KMS-11 (cell line): ENCODE data around the gene MMP28.

Source experiments
- H2AFZ ChIP-seq: fragments of 200-600 bp; sonication (generic); 2 replicates; pipeline ENCODE4 v1.6.1; 2016; ENCODE audit warnings: antibody characterized with exemption, mixed run types, low read depth
- H3K27ac ChIP-seq: fragments of 200-600 bp; sonication (generic); 2 replicates; pipeline ENCODE4 v1.6.1; 2016; ENCODE audit warnings: mild to moderate bottlenecking, mixed run types
- H3K27me3 ChIP-seq: fragments of 200-600 bp; sonication (generic); 2 replicates; pipeline ENCODE4 v1.6.1; 2017; ENCODE audit warnings: mild to moderate bottlenecking, low read depth, mixed run types, moderate library complexity; ENCODE audit not compliant: insufficient read depth
- H3K36me3 ChIP-seq: fragments of 200-600 bp; sonication (generic); 2 replicates; pipeline ENCODE4 v1.6.1; 2017; ENCODE audit warnings: mild to moderate bottlenecking, mixed run types; ENCODE audit not compliant: insufficient read depth
- H3K4me1 ChIP-seq: fragments of 200-600 bp; sonication (generic); 2 replicates; pipeline ENCODE4 v1.6.1; 2016; ENCODE audit warnings: mild to moderate bottlenecking, low read depth, mixed run types; ENCODE audit not compliant: poor library complexity, severe bottlenecking
- H3K4me2 ChIP-seq: fragments of 200-600 bp; sonication (generic); 2 replicates; pipeline ENCODE4 v1.7.0; 2016; ENCODE audit warnings: mild to moderate bottlenecking, mixed run types
- H3K4me3 ChIP-seq: fragments of 200-600 bp; sonication (generic); IDR thresholded peaks from 2 replicates; pipeline ENCODE4 v1.6.1; 2017; ENCODE audit warnings: low read depth, low read length, mixed read lengths; ENCODE audit not compliant: insufficient read depth
- H3K79me2 ChIP-seq: fragments of 200-600 bp; sonication (generic); 2 replicates; pipeline ENCODE4 v1.6.1; 2016; ENCODE audit warnings: low read depth, mixed run types; ENCODE audit not compliant: insufficient read depth
- H3K9ac ChIP-seq: fragments of 200-600 bp; sonication (generic); 2 replicates; pipeline ENCODE4 v1.6.1; 2016; ENCODE audit warnings: mild to moderate bottlenecking, mixed run types
- H4K20me1 ChIP-seq: fragments of 200-600 bp; sonication (generic); 2 replicates; pipeline ENCODE4 v1.6.1; 2016; ENCODE audit warnings: mild to moderate bottlenecking, mixed run types; ENCODE audit not compliant: insufficient read depth
- TF ChIP-seq, protein P1 (sequence below): fragments of 200-600 bp; sonication (generic); conservative IDR thresholded peaks from 2 replicates; pipeline ENCODE4 v1.6.1; 2017; ENCODE audit warnings: low read depth, mild to moderate bottlenecking, antibody characterized with exemption, low read length, moderate library complexity, mixed read lengths

MMP28 gene

DNA sequence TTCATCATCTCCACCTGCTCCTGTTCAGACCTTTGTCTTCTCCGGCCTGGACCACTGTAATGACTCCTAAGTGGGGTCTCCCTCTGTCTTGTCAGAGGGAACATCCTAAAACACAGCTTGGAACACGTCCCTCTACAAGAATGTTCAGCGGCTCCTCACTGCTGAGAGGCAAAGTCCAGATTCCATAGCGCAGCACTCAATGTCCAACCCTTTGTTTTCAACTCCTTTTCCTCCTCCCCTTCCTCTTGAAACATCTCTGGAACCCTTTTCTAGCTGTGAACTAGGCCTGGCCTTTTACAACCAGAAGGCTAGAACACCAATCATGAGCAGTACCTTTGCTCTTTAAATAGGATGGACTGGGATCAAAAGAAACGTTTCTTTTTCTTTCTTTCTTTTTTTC lies 33.8 kb downstream of the MMP28 start:
- Histone ChIP-seq H3K36me3 (no peaks in the 10 kb centered on the region), H3K4me1 (peaks cover 5% of the 10 kb centered on the region), H2AFZ (no peak overlapping the region), H3K4me3 (no peak overlapping the region), H4K20me1 (no peaks in the 10 kb centered on the region), H3K9ac (no peak overlapping the region), H3K4me2 (no peak overlapping the region), H3K79me2 (no peaks in the 10 kb centered on the region), H3K27ac (no peak overlapping the region), H3K27me3 (no peaks in the 10 kb centered on the region)
- TF ChIP-seq, protein P1, sequence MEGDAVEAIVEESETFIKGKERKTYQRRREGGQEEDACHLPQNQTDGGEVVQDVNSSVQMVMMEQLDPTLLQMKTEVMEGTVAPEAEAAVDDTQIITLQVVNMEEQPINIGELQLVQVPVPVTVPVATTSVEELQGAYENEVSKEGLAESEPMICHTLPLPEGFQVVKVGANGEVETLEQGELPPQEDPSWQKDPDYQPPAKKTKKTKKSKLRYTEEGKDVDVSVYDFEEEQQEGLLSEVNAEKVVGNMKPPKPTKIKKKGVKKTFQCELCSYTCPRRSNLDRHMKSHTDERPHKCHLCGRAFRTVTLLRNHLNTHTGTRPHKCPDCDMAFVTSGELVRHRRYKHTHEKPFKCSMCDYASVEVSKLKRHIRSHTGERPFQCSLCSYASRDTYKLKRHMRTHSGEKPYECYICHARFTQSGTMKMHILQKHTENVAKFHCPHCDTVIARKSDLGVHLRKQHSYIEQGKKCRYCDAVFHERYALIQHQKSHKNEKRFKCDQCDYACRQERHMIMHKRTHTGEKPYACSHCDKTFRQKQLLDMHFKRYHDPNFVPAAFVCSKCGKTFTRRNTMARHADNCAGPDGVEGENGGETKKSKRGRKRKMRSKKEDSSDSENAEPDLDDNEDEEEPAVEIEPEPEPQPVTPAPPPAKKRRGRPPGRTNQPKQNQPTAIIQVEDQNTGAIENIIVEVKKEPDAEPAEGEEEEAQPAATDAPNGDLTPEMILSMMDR = no peak

DNA sequence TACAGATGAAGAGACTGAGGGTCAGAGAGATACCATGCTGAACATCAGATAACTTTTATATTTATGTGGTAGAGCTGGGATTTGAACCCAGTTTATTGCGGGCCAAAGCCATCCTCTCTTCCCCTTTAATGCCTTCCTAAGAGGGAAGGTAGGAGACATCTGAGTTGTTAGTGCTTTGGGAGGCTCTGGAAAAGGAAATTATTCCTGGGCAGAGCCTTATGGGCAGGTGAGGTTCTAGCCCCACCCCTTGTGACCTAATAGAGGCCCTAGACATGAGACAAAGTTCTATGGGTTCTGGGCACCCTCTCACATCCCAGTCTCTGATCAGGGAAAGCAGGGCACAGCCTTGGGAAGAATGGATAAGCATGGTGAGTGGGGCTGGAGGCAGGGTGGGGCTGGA lies 34.9 kb downstream of the MMP28 start, which contains the start of gene C17orf50:
Gene C17orf50 (plus strand): TSS at position 301 of the 400 bp plus-strand sequence. CDS start 55 bp downstream, at position 356.
- no peak within 1 kb of the TSS for H3K4me3 ChIP-seq
- no peaks in the 10 kb centered on the region for H3K27me3 ChIP-seq
- H3K36me3 ChIP-seq = no peaks in the 10 kb centered on the region
- H3K4me1 ChIP-seq = peaks cover 5% of the 10 kb centered on the region
- TF ChIP-seq, protein P1 = no peak
- no peak within 1 kb of the TSS for H3K27ac ChIP-seq
- H2AFZ ChIP-seq = no peak within 1 kb of the TSS
- no peak within 1 kb of the TSS for H3K9ac ChIP-seq
- no peaks in the 10 kb centered on the region for H3K79me2 ChIP-seq
- no peak within 1 kb of the TSS for H3K4me2 ChIP-seq
- no peaks in the 10 kb centered on the region for H4K20me1 ChIP-seq

DNA sequence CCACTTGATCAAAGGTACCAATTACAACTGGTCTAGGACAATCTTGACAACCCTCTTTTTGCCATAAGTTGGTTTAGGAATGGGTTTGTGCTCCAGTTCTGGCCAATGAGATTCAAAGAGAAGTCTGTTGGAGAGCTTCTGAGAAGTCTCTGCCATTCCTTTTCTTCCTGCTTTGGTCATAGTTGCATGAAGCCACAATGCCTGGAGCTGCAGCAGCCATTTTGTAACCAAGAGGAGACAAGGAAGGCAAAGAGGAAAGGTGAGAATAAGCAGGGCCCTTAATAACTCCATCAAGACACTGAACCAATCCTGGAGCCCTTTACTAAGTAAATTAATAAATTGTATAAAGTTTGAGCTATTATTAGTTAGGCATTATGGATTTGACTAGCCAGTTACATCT lies 38.2 kb downstream of the MMP28 start:
- Histone ChIP-seq H3K36me3 (no peaks in the 10 kb centered on the region), H4K20me1 (no peaks in the 10 kb centered on the region), H3K27ac (no peak overlapping the region), H3K4me3 (no peak overlapping the region), H2AFZ (no peak overlapping the region), H3K4me1 (no peaks in the 10 kb centered on the region), H3K4me2 (no peak overlapping the region), H3K9ac (no peak overlapping the region), H3K27me3 (no peaks in the 10 kb centered on the region), H3K79me2 (no peaks in the 10 kb centered on the region)
- TF ChIP-seq, protein P1 = no peak

DNA sequence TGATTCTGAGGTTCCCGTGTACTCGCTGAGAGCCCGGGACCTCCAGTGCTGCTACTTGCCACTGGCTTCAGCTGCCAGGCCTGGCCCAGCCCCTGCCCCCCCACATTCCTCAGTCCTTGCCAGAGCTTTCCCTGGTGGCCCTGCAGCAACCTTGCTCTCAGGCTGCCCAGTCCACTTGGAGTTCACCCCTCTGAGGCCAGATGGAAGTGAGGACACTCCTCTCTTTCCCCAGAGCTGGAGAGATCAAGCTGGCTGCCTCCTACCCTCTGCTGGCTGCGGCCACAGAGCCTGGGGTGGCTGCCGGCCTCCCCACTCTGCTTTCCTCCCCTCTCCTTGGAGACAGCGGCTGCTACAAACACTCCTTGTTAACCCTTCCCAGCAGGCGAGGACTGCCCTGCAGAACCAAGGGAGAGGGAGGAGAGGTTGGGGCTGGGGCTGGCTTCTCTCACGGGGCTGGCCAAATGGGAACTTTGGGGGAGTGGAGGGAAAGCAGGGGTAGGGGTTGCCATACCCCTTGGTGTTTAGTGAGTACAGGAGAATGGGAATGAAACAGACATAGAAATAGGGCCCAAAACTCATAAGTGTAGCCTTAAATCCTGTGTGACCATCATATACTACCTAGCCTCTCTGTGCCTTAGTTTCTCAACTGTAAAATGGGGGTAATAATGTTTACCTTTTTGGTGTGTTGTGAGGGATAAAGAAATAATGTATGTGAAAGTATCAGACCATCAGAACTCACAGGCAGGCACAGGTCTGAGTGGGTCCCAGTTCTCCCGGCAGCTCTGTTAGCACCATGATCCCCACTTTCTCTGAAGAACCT lies 42.3 kb downstream of the MMP28 start, which contains the start of gene GAS2L2:
Gene GAS2L2 (minus strand): TSS at position 295 of the 820 bp plus-strand sequence. CDS start 389 bp downstream, outside the sequence.
- H4K20me1 ChIP-seq = no peaks in the 10 kb centered on the region
- H2AFZ ChIP-seq = no peak within 1 kb of the TSS
- H3K4me2 ChIP-seq = no peak within 1 kb of the TSS
- no peak within 1 kb of the TSS for H3K4me3 ChIP-seq
- H3K9ac ChIP-seq = no peak within 1 kb of the TSS
- H3K79me2 ChIP-seq = no peaks in the 10 kb centered on the region
- no peaks in the 10 kb centered on the region for H3K36me3 ChIP-seq
- H3K27ac ChIP-seq = no peak within 1 kb of the TSS
- TF ChIP-seq, protein P1 = no peak
- H3K27me3 ChIP-seq = no peaks in the 10 kb centered on the region; the same call in 1 of the 2 replicates
- H3K4me1 ChIP-seq = no peaks in the 10 kb centered on the region
